Spleen (tissue), 3 donors: Measurements from ENCODE around the gene RNF215.

ENCODE experiments used
- POLR2A ChIP-seq, 3 donors: fragments of 450-650 bp; IDR thresholded peaks; one replicate each; pipeline ENCODE4 v1.5.1; 2017; ENCODE audit warnings: antibody characterized with exemption in 3 of 3, mild to moderate bottlenecking in 1 of 3
- POLR2AphosphoS5 ChIP-seq, 3 donors: sonication (generic); formaldehyde crosslinking; IDR thresholded peaks; one replicate each; pipeline ENCODE4 v1.5.1; 2017; ENCODE audit warnings: antibody characterized with exemption in 3 of 3

DNA sequence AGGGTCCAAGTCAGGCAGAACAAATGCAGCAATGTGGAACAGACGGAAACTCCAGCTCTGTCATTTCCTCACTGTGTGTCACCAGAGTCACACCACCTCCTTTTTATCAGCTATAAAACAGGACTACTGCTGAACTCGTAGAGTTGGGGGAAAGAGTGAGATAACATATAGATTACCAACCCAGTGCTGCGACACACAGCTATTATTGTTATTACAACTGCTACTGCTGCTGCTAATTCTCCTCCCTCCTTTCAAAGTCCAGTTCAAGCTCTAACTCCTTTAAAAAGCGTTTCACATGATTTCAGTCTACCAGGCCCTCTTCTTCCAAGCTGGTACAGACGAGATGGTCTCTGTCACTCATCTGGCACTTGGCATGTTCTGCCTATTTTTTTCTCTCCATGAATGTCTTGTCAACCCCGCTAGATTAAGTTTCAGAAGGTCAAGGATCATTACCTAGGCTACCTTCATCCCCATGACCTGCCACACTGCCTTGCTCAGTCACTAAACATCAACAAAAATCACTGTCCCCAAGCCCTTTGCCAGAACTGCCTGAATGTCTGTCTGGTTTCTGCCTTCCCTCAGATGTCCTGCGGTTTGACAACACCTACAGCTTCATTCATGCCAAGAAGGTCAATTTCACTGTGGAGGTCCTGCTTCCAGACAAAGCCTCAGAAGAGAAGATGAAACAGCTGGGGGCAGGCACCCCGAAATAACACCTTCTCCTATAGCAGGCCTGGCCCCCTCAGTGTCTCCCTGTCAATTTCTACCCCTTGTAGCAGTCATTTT lies 34.7 kb upstream of the RNF215 start:
- TF ChIP-seq POLR2A (IDR thresholded peaks at IDR 0.05) (no peak), POLR2AphosphoS5 (IDR thresholded peaks at IDR 0.05) (no peak)
